ENCODE results near the gene RGS12.

The RGS12 gene

GRCh38 chr4:3334316-3334715 is 41.5 kb downstream of the RGS12 start:
- no peak for DNase-seq

GRCh38 chr4:3335385-3335784 is 42.6 kb downstream of the RGS12 start:
- DNase-seq = no peak

GRCh38 chr4:3335982-3336381 is 43.2 kb downstream of the RGS12 start:
- DNase-seq = no peak

GRCh38 chr4:3336382-3337356 is 43.8 kb downstream of the RGS12 start:
- DNase-seq = no peak

GRCh38 chr4:3337357-3337732 is 44.5 kb downstream of the RGS12 start:
- DNase-seq = no peak

GRCh38 chr4:3337811-3338210 is 45.0 kb downstream of the RGS12 start:
- no peak for DNase-seq

GRCh38 chr4:3338321-3338838 is 45.6 kb downstream of the RGS12 start:
- no peak for DNase-seq

GRCh38 chr4:3338976-3339531 is 46.2 kb downstream of the RGS12 start:
- no peak for DNase-seq

- DNase-seq = no peak
Observed at GRCh38 chr4:3339577-3339976, 46.8 kb downstream of the RGS12 start.

- no peak for DNase-seq
Observed at GRCh38 chr4:3340038-3340699, 47.3 kb downstream of the RGS12 start.

GRCh38 chr4:3340700-3341083 is 47.9 kb downstream of the RGS12 start:
- DNase-seq = no peak

- no peak for DNase-seq
Observed at GRCh38 chr4:3341760-3342159, 48.9 kb downstream of the RGS12 start.

GRCh38 chr4:3342182-3342854 is 49.5 kb downstream of the RGS12 start:
- DNase-seq = peak; percentile 23

Data from activated gamma-delta T cell treated with Interleukin-2 at 50 U/mL for 16 hours (primary cell).